ENCODE data around the gene ZDHHC8. TPM values are rescaled to one million over a fixed set of nuclear protein-coding genes. Genes with fewer than 3 reads are reported as not detected.
A peak's percentile ranks its signal among the peaks of the same experiment; 100 is the strongest.

Gene ZDHHC8
- total RNA-seq, 1 experiment from 2014 or later = 51.7 TPM

DNA sequence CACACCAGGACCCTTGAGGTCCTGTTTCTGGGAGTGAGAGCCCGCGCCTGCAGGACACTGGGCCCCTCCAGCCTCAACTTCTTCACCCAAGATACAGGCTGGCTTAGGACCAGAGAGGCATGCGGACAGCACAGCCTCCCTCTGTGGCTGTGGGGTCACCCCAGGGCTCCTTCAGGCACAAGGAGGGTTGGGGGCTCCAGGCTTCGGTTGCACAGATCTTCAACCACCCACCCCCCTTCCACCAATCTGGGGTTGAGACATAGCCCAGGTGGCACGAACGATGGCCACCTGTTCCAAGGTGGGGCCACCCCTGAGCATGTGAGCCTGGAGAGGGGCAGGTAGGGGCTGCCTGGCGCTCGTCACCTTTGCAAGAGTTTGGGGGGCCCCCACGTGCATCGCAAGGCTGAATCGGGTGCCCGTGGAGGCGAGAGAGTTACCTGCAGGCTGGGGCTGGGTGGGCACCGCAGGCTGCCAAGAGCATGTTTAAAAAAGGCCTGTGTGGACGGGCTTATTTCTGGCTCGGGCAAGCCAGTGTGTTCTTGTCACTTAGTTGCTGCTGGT, 1.2 kb downstream of the ZDHHC8 start:
- Histone ChIP-seq H3K79me1 (ENCODE audit: insufficient read depth, low read depth, low read length, poor library complexity, severe bottlenecking) (no peaks in the 10 kb centered on the region), H3K23me2 (ENCODE audit: insufficient read length, low read depth, low read length, poor library complexity, severe bottlenecking) (peaks cover 4% of the 10 kb centered on the region), H3K14ac (ENCODE audit: insufficient read depth, low read length) (no peak overlapping the region; the same call in 1 of the 2 replicates), H3K56ac (ENCODE audit: insufficient read length, low read depth, low read length) (no peak overlapping the region), H2AK5ac (ENCODE audit: insufficient read length, low read length) (no peak overlapping the region), H3K23ac (ENCODE audit: insufficient read length, low read depth, low read length) (no peak overlapping the region), H3K4ac (ENCODE audit: low read depth, low read length) (no peak overlapping the region), H4K8ac (replicated peaks; ENCODE audit: insufficient read length, low read depth, low read length) (no peak overlapping the region), H3T11ph (ENCODE audit: low read length) (no peak overlapping the region), H3K27ac (ENCODE audit: insufficient read length, low read depth, low read length) (no peak overlapping the region), H2BK20ac (ENCODE audit: low read depth, low read length, poor library complexity, severe bottlenecking) (no peak overlapping the region), H2BK12ac (ENCODE audit: insufficient read length, low read depth, low read length) (no peak overlapping the region), H4K20me1 (ENCODE audit: control insufficient read depth, insufficient read depth, insufficient read length) (peaks cover 5% of the 10 kb centered on the region), H3K27me3 (ENCODE audit: insufficient read depth, low read length) (no peaks in the 10 kb centered on the region), H3K18ac (ENCODE audit: insufficient read length, low read depth, low read length) (no peak overlapping the region), H4K91ac (ENCODE audit: insufficient read length, low read depth, low read length) (no peak overlapping the region), H2AFZ (ENCODE audit: low read length) (no peak overlapping the region), H4K5ac (ENCODE audit: insufficient read length, low read depth, low read length) (no peak overlapping the region), H2BK15ac (ENCODE audit: low read depth, low read length) (no peak overlapping the region), H2BK5ac (ENCODE audit: insufficient read length, low read length) (no peak overlapping the region), H3K9ac (ENCODE audit: extremely low read depth, insufficient read length, low read length) (peak overlapping the region; percentile 6), H3K4me1 (ENCODE audit: insufficient read depth, low read length) (no peaks in the 10 kb centered on the region), H2BK120ac (ENCODE audit: low read depth, low read length, poor library complexity, severe bottlenecking) (no peak overlapping the region), H3K79me2 (ENCODE audit: insufficient read depth, low read length) (no peaks in the 10 kb centered on the region; the same call in 1 of the 2 replicates), H3K9me3 (ENCODE audit: control insufficient read depth, low read depth, low read length) (no peaks in the 10 kb centered on the region), H3K4me2 (ENCODE audit: insufficient read depth, insufficient read length, low read length) (peak overlapping the region; percentile 30)
- Mint-ChIP-seq H3K27me3 (ENCODE audit: low read depth) (no peaks in the 10 kb centered on the region; the same call in 1 of the 2 replicates), H3K4me3 (peak overlapping the region; percentile 60 to 78), H3K27ac (no peak overlapping the region), H3K36me3 (ENCODE audit: insufficient read depth in 1 of 3, low read depth in 3 of 3) (peaks cover 0 to 5% (median 4%) of the 10 kb centered on the region in 3 experiments; a peak in 5 of 7 replicates), H3K4me1 (peaks cover 5 to 8% of the 10 kb centered on the region in 2 experiments), H3K9me3 (no peaks in the 10 kb centered on the region)
- whole genome bisulfite sequencing (ENCODE audit: extremely low coverage, insufficient read length, low lambda C conversion rate) = no CpG with 5 or more reads among the region's 16 CpGs
- TF ChIP-seq, protein P1, sequence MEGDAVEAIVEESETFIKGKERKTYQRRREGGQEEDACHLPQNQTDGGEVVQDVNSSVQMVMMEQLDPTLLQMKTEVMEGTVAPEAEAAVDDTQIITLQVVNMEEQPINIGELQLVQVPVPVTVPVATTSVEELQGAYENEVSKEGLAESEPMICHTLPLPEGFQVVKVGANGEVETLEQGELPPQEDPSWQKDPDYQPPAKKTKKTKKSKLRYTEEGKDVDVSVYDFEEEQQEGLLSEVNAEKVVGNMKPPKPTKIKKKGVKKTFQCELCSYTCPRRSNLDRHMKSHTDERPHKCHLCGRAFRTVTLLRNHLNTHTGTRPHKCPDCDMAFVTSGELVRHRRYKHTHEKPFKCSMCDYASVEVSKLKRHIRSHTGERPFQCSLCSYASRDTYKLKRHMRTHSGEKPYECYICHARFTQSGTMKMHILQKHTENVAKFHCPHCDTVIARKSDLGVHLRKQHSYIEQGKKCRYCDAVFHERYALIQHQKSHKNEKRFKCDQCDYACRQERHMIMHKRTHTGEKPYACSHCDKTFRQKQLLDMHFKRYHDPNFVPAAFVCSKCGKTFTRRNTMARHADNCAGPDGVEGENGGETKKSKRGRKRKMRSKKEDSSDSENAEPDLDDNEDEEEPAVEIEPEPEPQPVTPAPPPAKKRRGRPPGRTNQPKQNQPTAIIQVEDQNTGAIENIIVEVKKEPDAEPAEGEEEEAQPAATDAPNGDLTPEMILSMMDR (conservative IDR thresholded peaks at IDR 0.05) = no peak
- DNase-seq = no peak
